ENCODE data around the gene CLSTN2.

The CLSTN2 gene

DNA sequence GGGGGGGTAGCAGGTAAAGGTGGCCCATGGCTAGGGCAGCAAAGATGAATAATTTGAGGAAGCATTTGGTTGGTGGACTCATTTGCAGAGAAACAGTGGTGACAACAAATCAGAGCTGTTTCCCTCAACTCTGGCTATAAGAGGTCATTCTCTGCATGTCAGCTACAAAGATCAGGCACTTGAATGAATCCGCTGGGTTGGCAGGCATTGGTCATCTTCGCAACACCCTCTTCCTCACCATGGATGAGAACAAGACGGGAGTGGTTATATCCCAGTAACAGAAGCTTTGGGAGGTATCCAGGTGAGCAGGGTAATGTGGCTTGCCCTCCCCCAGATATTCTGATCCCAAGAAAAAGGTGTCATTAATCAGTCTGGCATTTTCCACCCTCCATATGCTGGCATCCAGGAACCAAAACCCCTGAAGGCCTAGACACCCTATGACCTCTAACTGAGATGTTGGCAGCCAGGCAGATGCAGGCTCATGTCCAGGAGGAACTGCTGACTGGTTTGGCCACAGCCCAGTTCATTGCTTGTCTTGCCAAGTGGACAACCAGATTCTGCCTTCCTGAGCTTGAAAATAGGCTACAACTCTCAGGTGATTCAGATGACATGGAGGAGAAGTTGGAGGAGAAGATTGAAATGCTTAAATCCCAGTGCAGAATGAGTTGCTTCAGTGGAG is 634.0 kb downstream of the CLSTN2 start:
- H3K79me2 ChIP-seq (ENCODE audit: insufficient read depth, low read depth), result no peaks in the 10 kb centered on the region
- no peaks in the 10 kb centered on the region for H4K20me1 ChIP-seq (ENCODE audit: insufficient read depth)
- H2AFZ ChIP-seq (ENCODE audit: low read depth), result no peak overlapping the region
- no peaks in the 10 kb centered on the region for H3K4me1 ChIP-seq (ENCODE audit: low read depth, poor library complexity, severe bottlenecking)
- no peak overlapping the region for H3K4me2 ChIP-seq
- H3K36me3 ChIP-seq (ENCODE audit: insufficient read depth), result no peaks in the 10 kb centered on the region
- H3K27ac ChIP-seq, result no peak overlapping the region
- H3K27me3 ChIP-seq (ENCODE audit: insufficient read depth, low read depth), result no peaks in the 10 kb centered on the region
- TF ChIP-seq, protein P1, sequence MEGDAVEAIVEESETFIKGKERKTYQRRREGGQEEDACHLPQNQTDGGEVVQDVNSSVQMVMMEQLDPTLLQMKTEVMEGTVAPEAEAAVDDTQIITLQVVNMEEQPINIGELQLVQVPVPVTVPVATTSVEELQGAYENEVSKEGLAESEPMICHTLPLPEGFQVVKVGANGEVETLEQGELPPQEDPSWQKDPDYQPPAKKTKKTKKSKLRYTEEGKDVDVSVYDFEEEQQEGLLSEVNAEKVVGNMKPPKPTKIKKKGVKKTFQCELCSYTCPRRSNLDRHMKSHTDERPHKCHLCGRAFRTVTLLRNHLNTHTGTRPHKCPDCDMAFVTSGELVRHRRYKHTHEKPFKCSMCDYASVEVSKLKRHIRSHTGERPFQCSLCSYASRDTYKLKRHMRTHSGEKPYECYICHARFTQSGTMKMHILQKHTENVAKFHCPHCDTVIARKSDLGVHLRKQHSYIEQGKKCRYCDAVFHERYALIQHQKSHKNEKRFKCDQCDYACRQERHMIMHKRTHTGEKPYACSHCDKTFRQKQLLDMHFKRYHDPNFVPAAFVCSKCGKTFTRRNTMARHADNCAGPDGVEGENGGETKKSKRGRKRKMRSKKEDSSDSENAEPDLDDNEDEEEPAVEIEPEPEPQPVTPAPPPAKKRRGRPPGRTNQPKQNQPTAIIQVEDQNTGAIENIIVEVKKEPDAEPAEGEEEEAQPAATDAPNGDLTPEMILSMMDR (conservative IDR thresholded peaks at IDR 0.05; ENCODE audit: low read depth, low read length), result no peak
- no peak overlapping the region for H3K4me3 ChIP-seq (IDR thresholded peaks at IDR 0.05; ENCODE audit: insufficient read depth, low read depth, low read length)
- no peak overlapping the region for H3K9ac ChIP-seq

DNA sequence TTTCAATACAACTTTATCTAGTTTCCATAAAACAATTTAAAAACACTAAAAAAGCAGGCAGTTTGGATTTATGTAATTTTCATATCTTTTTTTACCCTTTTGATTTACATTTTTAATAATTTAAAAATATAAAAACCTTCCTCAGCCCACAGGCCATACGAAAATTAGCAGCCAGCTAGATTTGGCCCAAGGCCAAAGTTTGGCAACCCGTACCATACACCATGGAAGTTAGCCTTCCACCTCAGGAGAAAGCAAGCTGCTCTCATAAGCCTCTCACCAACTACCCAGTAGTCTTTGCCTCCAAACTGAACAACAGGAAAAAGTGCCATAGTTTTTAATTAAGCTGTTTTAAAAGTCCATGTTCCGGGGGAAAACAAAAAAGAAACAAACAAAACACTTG is 635.6 kb downstream of the CLSTN2 start:
- Histone ChIP-seq H3K9ac (no peak overlapping the region), H3K4me3 (IDR thresholded peaks at IDR 0.05; ENCODE audit: insufficient read depth, low read depth, low read length) (no peak overlapping the region), H4K20me1 (ENCODE audit: insufficient read depth) (no peaks in the 10 kb centered on the region), H3K27me3 (ENCODE audit: insufficient read depth, low read depth) (no peaks in the 10 kb centered on the region), H2AFZ (ENCODE audit: low read depth) (no peak overlapping the region), H3K36me3 (ENCODE audit: insufficient read depth) (no peaks in the 10 kb centered on the region), H3K4me1 (ENCODE audit: low read depth, poor library complexity, severe bottlenecking) (no peaks in the 10 kb centered on the region), H3K79me2 (ENCODE audit: insufficient read depth, low read depth) (no peaks in the 10 kb centered on the region), H3K4me2 (no peak overlapping the region), H3K27ac (no peak overlapping the region)
- TF ChIP-seq, protein P1 (conservative IDR thresholded peaks at IDR 0.05; ENCODE audit: low read depth, low read length), result no peak

DNA sequence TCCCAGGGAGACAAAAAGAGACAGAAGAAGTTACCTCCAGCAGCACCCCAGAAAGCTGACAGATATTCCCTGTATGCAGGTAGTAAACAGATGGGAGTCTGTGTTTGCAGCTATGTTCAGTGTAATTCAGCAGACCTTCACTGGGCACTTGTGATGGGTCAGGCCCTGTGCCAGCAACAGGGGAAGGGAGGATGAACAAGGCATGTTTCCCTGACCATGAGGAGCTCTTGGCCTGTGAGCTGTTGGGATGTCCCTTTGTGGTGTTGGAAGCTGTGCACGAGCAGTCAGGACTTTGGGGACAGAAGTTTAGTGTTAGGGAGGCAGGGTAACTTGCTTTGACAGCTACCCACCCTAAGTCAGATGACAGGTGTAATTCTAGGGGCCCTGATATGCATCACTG is 636.9 kb downstream of the CLSTN2 start:
- Histone ChIP-seq H3K4me3 (IDR thresholded peaks at IDR 0.05; ENCODE audit: insufficient read depth, low read depth, low read length) (no peak overlapping the region), H3K9ac (no peak overlapping the region), H3K36me3 (ENCODE audit: insufficient read depth) (no peaks in the 10 kb centered on the region), H3K4me1 (ENCODE audit: low read depth, poor library complexity, severe bottlenecking) (no peaks in the 10 kb centered on the region), H3K4me2 (no peak overlapping the region), H4K20me1 (ENCODE audit: insufficient read depth) (no peaks in the 10 kb centered on the region), H3K79me2 (ENCODE audit: insufficient read depth, low read depth) (no peaks in the 10 kb centered on the region), H3K27me3 (ENCODE audit: insufficient read depth, low read depth) (no peaks in the 10 kb centered on the region), H2AFZ (ENCODE audit: low read depth) (no peak overlapping the region), H3K27ac (no peak overlapping the region)
- TF ChIP-seq, protein P1 (conservative IDR thresholded peaks at IDR 0.05; ENCODE audit: low read depth, low read length), result no peak

DNA sequence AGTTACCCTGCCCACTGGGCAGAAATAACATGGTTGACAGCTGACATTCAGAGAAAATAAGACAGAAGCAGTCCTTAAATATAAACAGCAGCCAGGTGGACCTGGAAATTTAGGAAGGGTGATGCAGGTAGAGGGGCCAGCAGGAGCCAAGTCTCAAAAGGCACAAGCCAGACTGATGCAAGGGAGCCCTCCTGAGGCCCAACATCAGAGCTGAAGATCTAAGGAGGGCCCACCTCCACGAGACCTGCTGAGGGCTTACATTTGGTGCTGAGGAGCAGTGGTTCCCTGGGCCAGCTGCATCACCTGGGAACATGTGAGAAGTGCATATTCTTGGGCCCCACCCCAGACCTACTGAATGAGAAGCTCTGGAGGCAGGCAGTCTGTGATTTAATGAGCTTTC is 637.3 kb downstream of the CLSTN2 start:
- H3K9ac ChIP-seq, result no peak overlapping the region
- no peaks in the 10 kb centered on the region for H3K4me1 ChIP-seq (ENCODE audit: low read depth, poor library complexity, severe bottlenecking)
- H3K36me3 ChIP-seq (ENCODE audit: insufficient read depth), result no peaks in the 10 kb centered on the region
- no peaks in the 10 kb centered on the region for H3K27me3 ChIP-seq (ENCODE audit: insufficient read depth, low read depth)
- TF ChIP-seq, protein P1 (conservative IDR thresholded peaks at IDR 0.05; ENCODE audit: low read depth, low read length), result no peak
- no peak overlapping the region for H3K4me3 ChIP-seq (IDR thresholded peaks at IDR 0.05; ENCODE audit: insufficient read depth, low read depth, low read length)
- H4K20me1 ChIP-seq (ENCODE audit: insufficient read depth), result no peaks in the 10 kb centered on the region
- H3K79me2 ChIP-seq (ENCODE audit: insufficient read depth, low read depth), result no peaks in the 10 kb centered on the region
- H2AFZ ChIP-seq (ENCODE audit: low read depth), result no peak overlapping the region
- H3K4me2 ChIP-seq, result no peak overlapping the region
- H3K27ac ChIP-seq, result no peak overlapping the region
